Activated CD4-positive, alpha-beta T cell treated with anti-CD3 and anti-CD28 coated beads for 24 hours (primary cell): ENCODE results near the gene MEIS2.

Experiments
- DNase-seq, 2 donors: peaks; one replicate each; pipeline ENCODE4 v3.0.0-alpha.2; 2020; ENCODE audit warnings: low read depth in 2 of 2

MEIS2 gene

DNA sequence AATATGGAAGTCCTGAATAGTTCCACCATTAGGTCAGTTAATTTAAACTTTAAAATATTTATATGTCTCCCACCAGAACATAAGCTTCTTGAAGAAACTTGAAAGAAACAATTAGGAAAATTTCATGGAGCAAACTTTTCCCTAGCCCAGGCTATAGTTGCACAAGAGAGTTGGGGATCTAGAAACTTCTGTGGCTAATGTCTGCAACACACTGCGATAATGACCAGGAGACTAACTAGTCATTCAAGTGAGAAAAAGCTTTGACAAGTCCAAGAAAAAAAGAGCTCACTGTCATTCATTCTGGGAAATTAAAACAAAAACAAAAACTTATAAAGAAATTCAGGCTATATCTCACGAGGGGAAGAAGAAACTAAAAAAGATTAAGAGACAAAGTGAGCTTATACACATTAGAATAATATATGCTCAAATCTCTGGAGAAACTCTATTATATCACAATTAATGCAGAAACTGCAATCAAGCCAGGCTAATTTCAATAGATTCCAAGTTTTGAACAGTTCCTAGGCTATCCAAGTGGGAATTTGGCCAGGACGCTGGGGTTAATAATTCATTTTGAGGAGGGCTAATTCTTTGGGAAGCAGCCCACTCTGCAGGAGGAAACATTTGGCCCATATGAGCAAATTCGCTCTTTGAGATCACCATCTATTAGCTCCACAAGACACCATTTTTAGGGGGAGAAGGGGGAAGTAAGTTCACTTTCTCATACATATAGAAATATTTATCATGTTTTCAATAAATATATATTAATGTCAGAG, 134.6 kb downstream of the MEIS2 start:
- DNase-seq = no peak

DNA sequence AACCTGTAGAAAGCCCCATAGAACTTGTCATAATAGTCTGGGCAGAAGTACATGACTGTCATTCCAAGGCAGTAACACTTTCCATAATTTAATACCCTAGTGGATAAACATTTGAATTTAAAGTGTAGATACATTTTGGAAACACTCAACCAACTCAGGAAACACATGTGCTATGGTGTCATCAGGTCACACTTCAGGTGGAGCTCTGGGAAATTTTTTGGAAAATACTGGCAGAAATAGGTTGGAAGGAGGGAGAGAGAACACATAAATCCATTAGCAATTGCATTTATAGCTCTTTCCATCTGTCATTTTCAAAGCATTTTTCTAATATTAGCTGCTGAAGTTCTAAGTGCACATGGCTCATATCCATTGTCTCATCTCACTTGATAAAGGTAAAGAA, 135.7 kb downstream of the MEIS2 start:
- DNase-seq = no peak

DNA sequence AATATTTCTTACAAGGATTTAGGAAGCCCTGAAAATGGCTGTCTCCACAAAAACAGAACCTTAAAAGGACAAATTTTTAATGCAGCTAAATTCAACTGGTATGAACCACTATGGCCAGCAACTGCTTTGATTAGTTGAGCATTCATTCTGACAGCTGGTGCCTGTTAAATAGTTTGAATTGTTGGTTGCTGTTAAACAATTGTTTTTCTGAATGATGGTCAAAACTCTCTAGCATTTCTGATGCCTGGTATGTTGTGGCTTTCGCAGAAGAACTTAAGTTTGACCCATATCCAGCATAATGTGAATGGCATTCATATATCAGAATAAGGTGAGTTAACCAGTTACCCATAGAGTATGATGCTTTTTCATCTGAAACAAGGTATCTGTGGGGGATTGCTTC, 138.4 kb downstream of the MEIS2 start:
- no peak for DNase-seq

DNA sequence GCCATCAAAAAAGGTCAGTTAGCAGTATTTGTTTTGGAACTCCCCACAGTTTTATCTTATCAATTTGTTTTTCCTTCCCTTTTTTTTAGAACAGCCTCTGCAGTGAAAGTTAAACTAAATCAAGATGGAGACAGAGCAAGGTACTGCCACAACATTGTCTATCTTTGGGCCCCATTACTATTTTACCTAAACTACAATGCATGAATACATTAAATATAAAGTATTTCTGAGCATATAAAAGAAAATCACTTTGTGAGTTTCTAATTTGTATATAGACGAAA, 139.5 kb downstream of the MEIS2 start:
- DNase-seq = no peak

DNA sequence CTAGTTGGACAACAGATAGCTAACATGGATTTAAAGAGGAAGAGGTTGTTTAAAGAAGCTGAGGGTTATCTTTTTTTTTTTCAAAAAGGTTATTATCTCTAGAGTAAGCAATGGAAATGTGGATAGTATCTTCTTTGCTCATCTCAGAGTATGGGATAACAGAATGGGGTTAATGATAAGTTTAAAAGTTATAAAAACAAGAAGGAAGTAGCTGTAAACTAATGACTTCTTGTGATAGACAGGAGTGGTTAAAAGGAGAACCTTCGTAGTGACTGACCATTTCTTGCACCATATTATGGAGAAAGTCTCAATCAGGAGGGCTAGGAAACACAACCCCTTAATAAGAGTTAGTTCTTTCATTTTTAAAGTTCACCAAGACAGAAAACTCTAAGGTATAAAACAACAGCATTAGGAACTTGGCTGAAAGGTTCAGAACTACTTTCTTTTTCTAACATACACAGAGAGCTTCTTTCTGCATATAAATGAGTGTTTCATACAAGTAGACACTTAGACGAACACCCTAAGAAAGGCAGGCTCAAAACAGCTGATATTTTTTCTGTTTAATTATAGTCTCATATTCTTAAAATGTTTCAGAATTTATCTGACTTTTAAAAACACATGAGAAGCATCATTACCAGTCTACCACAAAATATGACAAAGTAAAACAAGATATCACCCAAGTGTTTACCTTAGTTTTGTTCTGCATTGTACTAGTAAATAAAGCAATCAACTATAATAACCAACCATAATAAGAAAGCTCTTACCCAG, 140.0 kb downstream of the MEIS2 start:
- DNase-seq = no peak

DNA sequence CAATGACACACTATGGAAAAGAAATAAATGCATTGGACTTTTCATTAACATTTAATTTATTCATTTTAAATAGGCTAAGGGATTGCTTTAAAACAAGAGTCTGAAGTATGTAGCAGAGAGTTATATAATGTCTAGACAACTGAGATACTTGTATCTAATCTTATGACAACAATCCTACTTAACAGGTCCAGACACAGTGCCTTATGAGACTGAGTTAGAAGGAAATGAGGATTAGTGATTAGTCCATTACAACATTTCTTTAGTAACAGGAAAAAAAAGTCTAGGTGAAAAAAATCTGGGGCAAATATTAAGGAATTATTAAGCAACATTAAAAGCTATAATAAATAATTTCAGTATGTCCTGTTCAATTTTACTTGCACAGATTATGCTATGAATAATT, 140.6 kb downstream of the MEIS2 start:
- no peak for DNase-seq

DNA sequence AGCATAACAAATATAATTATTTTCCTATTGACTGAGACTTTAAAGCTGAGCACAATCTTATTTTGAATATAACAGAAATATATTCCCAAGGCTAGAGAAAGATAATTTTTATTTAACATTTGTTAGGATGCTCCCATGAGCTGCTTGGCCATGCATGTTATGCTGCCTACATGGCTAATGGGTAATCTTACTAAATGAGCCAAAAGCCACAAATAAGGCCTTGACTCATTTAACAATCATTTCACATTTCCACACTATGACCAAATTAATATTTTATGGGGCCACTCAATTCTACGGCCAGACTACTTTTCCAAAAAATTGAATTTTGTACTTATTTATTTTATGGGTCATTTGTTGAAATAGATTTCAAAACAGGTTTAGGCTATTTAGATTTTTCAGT, 141.7 kb downstream of the MEIS2 start:
- DNase-seq = no peak

DNA sequence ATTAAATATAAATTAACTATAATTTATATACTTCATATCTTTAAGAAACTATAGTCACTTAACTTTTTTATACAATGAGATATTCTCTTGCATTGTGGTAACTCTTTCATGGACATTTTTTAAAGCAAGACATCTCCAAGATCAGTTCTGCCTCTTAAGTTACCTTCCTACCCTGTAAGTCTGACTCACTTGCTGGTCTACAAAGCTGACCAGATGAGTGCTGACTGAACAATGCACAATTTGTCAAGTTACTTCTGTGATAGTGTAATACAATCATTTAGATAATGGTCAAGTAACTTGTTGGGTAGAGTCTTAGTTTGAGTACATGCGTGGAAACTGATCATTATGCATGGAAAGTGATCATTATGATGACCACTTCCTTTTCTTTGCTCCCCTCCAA, 145.9 kb downstream of the MEIS2 start:
- no peak for DNase-seq

DNA sequence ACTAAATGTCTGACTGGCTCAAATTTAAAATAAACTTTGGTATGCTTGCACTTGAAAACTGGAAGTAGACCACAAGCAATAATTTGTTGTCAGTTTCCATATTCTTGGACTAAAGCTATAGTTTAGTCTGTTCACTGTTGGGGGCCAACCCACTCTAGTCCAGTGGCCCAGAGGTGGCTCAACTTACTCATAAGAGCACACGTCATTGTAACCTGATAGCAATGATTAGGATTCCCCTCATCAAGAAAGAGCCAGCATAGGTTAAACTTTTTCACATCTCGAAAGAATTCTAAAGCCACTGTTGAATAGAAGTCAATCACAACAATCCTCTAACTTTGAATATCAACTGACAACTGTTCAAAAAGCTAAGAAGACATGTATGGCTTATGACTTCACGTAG, 147.0 kb downstream of the MEIS2 start:
- DNase-seq = no peak

DNA sequence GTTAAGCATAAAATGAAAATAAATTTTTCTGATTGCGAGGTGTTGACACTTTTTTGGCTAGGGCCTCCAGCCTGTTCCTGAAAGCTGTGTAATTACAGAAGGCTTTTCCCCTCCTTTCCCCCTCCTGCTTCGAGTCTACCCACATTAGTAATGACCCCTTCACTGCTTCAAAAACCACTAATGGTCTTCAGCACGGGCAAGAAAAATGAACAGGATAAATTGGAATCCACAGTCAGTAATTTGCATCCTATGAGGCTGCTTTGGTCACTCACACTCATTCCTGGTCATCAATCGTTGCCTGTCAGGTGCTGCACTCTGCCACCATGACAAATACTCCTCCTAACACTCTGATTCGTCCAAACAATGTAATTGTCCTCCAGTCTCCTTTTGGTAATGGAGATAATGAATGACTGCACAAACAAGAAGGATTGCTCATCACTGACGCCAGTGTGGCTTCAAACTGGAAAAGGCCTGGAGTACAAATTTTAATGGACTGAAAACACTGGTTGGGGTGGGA, 148.6 kb downstream of the MEIS2 start:
- DNase-seq = no peak

DNA sequence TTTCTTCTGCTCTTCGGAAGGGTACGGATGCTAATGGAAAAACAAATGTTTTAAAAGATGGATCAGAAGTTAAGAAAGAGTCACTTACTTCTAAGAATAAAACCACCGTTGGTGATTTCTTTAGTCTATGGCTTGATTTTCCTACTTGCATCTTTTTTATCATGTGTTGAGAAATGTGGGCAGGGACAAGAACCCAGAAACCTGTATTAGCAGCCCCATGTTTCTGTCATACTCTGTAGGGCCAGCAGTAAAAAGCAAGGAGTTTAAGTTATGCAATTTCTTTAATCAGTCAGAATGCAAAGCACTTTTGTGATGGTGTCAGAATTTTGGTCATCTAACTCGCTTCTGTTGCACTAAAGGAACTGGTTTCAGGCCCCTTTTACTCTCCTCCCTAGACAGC, 150.0 kb downstream of the MEIS2 start:
- no peak for DNase-seq

DNA sequence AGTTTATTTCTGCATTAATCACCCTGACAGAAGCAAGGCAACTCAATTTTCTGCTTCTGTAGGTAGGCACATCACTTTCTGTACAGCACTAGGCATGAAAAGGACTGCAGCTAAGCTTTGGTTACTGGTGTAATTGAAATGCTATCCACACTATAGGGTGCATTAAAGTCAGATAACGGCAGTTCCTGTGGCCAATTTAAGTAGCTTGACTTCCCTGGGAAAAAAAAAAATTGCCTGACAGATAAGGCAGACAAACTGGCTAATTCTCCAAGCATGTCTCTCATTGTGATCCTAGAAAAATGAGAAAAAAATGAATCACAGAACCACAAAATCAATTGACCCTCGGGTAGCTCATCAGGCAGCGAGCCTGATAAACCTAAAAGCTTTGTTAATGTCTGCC, 151.4 kb downstream of the MEIS2 start:
- DNase-seq = no peak

DNA sequence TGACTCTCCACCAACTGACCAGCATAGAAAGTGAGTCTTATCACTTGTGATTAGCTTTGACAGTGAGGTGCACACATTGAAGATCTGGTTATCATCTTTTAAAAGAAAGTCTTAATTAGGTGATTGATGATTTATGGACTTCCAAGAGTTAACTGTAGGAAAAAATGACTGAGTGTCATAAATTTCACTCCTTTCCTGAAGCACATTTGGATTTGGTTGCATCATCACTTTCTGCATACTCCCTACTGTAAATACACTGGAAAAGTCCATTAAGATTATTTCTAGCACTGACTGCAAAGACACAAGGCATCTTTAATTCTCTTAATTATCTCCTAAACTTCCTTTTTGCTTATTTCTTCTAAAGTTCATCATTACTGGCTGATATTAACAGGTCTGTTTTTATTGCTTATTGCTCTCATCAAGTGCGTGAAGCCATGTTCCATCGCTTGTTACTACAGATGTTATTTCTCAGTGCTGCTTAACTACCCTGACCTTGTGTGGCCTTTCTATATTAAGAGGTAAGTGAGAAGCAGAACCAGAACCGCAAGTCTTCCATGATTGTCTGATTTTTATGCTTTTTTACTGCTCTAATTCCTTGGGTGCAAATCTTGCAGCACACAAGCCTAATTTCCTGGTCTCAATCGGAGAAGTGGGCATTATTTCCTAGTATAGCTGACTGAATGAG, 153.2 kb downstream of the MEIS2 start:
- no peak for DNase-seq

DNA sequence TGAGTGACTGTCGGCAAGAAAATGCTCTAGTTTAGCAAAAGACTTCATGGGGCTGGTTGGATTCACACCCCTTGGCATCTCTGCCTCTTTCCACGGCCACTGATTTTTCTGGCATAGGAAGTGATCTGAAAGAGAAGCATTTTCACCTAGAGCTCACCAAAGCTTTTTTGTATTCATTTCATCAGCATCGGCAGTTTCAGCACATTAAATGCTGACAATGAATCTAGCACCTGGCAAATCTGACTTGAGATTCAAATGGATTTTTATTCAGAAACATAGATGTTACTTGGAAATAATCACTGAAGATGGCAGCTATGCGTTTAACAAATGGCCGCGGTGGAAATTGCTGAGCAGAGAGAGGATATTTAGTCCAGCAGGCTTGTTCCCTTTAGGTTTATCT, 155.9 kb downstream of the MEIS2 start:
- no peak for DNase-seq

DNA sequence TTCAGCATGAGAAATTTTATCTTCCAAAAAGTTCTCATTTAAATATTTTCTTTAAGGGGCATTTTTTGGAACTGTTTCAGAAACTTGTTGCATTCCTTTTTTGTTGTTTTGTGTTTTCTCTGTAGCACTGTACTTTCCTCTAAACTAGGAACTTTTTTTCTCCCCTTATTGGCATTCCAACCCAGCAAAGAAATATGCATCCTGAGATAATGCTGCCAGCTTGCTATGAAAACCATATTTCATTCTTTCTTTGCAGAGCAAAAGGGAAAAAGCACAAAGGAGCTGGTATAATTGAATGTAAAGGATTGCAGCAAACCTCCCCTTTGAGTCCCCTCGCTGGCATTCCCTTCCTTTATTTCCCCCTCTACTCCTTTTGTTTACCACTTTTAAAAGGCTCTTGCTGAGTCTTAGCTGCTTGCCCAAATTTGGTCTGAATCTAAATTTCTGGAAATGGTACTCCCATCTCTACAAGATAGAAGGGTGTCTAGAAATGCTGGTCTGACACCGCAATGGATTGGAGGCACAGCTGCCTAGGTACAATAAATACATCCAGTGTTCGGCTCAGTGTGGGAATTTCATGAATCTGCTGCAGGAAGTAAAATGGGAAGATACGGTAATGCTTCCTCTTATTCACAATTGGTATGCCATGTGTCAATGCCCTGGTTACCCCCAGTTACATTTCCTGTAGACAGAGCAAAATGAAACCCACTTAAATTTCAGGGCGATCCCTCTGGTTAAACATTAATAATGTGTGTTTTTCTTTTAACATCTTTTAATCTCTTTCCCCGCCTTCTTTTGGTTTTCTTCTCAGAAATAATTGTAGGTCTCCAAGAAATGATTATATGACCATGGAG, 156.6 kb downstream of the MEIS2 start:
- no peak for DNase-seq

DNA sequence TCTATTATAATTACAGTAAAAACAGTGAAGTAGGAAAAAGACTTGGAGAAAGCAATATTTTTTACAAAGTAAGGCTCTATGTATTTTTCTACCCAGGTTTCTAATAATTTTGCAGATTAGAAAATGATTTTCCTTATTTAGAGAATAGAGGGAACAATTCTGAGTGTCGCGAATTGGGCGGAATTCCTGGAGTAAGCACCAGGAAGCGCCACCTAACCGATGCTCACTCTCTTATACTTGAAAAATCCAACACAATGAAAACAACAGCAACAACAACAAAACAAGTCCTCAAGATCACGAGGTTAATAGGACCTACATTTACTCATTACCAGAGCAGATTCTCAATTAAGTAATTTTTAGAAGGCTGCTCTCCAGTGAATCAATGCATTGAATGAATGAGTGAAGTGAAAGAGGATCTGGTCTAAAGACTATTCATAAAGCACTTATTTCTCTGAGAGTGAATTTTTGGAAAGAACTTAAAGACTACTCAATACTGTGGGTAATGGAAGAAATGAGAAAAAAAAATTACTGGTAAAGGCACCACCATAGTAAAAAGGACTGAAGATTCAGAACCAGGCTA, 158.0 kb downstream of the MEIS2 start:
- DNase-seq = no peak

DNA sequence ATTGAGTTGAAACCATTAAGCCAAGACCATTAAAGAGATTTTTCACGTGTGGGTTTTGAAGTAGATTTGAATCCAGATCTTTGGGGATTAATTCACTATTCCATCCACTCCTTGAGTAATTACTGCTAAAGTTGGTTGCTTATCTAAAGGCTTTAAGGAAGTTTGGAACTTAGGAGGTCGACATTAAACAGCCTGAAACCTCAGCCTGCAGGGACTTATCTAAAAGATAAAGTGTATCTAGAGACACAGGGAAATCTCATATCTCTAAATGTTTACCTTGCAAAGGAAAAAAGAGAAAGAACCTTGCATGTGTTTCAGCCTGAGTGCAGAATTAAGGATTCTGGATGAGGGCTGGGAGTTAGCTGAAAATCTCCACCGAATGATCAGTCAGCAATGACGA, 158.6 kb downstream of the MEIS2 start:
- no peak for DNase-seq

DNA sequence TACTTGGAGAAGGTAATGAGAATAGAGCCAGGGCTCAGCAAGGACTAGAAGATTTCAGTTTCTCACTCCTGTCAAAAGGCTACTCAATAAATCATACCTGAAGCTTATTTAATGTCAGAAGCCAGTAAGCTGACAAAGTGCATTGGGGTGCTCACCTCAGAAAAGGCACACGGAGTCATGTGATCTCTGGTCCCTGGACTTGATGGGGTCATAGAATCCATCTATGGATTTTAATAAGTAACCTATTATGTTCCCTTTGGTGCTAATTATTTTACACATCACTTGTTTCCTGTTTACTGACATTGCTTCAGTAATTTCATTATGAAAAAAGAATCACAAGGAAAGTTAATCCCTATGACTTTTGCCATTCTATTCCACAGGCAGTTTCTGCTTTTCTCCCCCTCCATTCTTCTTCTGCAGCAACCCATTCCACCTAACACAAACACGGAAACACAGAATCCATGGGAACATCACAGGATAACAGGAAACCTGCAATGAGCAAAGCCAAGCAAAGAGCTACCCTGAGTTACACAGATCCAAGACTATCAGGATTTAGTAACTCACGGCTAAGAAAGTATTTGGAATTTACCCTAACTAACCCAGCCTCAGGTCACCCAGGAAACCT, 159.6 kb downstream of the MEIS2 start:
- no peak for DNase-seq

DNA sequence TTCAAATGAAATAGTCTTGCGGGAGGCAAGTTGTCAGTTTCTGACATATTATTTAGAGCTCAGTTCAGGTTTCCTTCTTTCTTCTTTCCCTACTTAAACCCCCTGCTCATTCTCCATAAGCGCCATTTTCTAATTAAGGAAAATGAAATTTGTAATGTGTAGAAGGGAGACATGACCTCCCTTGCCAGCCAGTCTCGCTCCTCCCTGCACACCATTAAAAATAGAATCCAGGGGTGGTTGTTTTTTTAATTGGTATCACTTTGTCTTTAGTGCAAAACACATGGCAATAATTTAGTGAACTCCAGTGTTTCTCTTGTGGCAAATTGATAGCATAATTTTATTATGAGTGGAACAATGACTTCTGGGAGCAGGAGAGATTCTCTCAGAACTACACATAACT, 160.1 kb downstream of the MEIS2 start:
- DNase-seq = no peak

DNA sequence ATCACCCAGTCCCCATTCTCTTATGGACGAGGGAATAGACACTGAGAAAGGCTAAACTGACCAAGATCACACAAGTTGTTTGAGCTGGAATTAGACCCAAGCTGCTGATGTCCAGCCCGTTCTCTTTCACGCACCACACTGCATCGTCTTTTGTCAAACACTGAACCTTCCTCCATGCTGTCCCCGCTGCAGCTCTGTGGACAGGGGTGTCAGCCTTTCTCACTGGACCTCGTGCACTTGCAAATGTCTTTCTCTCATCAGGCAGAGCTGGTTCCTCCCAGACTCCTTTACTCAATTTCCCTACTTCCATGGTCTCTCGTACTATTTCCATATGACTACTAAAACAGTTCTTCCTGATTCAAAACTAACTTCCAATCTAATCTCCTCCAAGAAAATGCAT, 161.6 kb downstream of the MEIS2 start:
- DNase-seq = no peak

DNA sequence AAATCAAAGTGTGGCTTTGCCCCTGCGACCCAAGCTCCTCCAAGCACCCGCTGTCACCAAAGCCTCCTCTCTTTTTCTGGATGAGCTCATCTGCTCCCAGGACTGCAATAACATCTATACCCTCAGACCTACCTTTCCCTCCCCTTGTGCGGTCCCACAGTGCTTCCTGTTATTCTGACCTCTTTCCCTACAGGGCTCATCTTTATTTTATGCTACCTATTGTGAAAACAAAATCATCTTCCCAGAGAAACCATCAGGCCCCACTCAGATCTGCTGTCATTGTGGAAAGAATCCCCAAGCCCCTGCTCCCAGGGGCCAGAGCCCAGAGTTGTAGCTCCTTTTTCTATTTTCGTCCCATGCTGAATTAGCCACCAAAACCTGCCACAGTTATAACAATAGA, 162.2 kb downstream of the MEIS2 start:
- DNase-seq = no peak
